Stimulated activated CD4-positive, alpha-beta T cell treated with anti-CD3 and anti-CD28 coated beads, Interleukin-4, amount 100 ng/mL, for 4 hours (primary cell): ENCODE data around the gene SYCE1L.
"Not testable (repeated sequence)": the region's sequence is repeated elsewhere in the genome, so short reads cannot be mapped to it uniquely, and the experiment has no call there.

Experiments
- DNase-seq, 2 experiments: peaks; one replicate each; pipeline ENCODE4 v3.0.0-alpha.2; 2020

SYCE1L gene

DNA sequence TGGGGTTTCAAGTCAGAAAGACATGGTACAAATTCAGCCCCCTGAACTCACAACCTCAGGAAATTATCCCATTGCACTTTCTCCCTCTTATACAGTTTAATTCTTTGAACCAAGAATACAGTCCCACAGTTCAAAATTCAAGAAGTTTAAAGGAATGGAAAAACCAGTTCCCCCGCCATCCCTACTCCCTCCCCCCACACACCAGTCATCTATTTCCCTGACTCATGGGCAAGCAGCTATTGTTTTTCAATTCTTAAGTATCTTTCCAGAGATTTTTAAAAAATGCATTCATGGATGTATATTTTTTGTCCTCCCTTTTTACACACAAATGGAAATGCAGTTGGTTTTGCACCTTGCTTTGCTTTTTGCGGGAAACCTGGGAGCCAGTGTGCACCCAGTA is 7.3 kb downstream of the SYCE1L start:
- no peak for DNase-seq

DNA sequence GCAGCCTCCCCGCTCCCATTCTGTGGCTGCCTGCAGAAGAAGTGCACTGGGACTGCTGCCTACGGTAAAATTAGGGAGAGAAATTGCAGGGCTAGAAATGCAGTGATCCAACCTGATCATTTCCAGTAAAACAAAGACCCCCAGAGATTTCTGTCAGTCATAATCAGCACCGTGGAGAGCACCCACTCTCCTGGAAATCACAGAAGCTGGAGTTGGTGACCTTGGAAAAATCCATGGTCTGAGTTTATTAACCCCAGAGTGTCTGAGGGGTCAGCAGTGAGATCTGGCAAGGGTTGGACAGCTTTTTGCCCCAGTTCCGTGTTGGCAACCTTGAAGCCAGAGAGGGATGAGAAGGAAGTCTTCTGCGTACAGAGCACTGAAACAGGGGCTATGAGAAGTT is 7.8 kb downstream of the SYCE1L start:
- no peak for DNase-seq

GRCh38 chr16:77208382-77208781 is 9.2 kb downstream of the SYCE1L start:
- no peak for DNase-seq

GRCh38 chr16:77211880-77212740 is 12.9 kb downstream of the SYCE1L start:
- DNase-seq, result peak; percentile 71 to 86

DNA sequence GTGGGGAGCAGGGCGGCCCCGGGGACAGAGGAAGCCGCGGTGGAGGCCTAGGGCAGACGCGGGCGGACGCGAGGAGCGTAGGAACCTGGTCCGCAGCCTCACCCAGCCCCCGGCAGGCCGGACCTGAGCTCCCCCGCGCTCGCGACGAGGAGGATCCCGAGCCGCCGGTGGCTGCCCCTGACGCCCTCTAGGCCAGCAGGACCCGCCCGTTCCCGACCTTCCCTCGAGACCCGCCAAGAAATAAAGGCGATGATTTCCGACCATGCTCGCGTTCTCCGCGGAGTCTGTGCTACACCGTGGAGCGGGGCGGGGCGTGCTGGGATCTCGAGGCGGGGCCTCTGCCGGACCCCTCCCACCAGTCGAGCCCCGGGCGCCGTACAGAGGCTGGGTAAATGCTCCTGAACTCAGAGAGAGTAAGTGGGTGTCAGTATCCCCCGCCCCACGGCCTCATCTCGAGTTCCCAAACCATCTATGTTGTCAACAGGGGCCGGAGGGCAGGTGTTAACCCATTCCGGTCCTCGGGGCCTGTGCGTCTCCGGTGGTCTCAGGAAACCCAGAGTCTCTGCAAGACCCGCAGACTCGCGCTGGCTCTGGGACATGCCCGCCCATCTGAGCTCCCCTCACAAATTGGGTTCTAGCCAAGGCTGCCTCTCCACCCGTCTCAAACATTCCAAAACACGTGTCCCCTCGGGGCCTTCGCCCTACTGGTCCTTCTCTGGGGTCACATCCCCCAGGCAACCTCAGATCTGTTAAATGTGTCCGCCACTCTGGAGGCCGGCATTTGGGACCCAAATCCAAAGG is 13.7 kb downstream of the SYCE1L start:
- peak; percentile 71 to 73 for DNase-seq

GRCh38 chr16:77213542-77214106 is 14.4 kb downstream of the SYCE1L start:
- DNase-seq, result no peak

DNA sequence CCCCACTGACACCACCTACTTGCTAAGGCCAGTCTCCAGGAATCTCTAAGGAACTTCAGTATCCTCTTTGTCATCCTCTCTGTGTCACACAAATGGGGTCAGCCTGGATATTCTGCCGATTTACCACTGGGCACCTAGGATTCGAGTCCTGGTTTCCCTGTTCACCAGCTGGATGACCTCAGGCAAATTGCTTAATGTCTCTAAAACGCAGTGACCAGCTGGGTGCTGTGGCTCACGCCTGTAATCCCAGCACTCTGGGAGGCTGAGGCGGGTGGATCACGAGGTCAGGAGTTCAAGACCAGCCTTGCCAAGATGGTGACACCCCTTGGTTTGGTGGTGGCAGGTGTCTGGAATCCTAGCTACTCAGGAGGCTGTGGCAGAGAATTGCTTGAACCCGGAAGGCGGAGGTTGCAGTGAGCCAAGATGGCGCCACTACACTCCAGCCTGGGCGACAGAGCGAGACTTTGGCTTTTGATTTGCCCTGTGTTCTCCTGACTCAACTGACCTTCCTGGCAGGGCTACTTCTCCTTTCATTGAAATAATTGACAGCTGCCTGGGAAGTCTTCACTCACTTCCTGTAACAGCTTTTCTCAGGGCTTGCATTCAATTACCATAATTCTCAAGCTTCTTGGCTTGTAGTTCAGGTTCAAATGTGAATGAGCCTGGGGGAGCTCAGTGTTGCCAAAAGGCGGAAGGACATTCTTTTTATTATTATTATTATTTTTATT is 15.4 kb downstream of the SYCE1L start:
- no peak for DNase-seq

DNA sequence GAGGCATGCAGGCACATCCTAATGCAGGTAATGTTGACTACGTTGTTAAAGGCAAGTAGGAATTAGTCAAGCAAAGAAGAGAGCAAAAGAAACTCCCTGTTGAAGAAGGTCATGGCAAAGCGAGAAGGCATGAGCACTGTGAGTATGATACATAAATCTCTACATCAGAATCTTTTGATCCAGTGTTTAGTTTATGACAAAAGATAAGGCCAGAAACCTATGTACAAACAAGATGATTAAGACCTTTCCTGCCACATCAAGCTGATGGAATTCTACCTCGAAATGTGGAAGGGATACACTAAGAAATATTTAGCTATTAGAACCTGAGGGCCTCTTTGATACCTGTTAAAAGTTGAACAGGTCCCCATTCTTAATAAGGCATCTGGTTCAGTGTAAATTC is 20.2 kb downstream of the SYCE1L start:
- no peak for DNase-seq

DNA sequence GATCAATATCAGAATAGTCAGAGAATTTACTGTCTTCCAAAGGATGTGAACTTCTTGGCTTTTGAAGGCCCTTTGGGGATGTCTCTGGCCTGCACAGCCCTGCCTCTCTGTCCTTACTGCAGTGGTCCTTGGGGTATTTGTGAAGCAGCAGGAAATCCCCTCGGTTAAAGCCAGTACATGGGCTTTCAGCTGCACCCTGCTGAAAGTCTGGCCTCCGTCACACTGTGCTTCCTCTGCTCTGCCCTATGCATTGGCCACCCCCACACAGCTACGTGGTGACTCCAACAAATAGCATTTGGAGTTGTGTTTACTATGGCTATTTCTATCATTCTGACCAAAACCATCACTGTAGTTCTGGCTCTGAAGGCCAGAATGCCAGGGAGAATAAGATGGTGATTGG is 21.2 kb downstream of the SYCE1L start:
- DNase-seq, result no peak

GRCh38 chr16:77221482-77221881 is 22.3 kb downstream of the SYCE1L start:
- DNase-seq, result no peak

- DNase-seq, result peak in 1 of 2 experiments; percentile 17
Observed at GRCh38 chr16:77223184-77223583, 24.0 kb downstream of the SYCE1L start.

DNA sequence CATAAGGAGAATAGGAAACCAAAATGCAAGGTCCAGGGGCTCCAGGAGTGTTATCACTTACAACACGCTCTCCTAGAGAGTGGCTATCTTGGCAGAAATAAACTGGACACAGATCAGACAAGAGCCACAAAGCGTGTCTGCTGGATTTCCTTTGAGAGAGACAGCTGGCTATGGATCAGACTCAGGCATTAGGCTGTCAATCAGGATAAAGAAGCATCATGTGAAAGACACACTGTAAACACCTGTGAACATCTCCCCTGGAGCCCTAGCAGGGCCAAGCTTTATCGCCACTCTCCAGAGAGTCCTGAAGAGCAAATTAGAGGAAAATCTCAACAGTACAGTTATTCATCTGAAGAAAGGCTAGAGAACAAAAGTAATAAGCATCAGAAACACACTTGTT is 26.0 kb downstream of the SYCE1L start:
- DNase-seq, result no peak

DNA sequence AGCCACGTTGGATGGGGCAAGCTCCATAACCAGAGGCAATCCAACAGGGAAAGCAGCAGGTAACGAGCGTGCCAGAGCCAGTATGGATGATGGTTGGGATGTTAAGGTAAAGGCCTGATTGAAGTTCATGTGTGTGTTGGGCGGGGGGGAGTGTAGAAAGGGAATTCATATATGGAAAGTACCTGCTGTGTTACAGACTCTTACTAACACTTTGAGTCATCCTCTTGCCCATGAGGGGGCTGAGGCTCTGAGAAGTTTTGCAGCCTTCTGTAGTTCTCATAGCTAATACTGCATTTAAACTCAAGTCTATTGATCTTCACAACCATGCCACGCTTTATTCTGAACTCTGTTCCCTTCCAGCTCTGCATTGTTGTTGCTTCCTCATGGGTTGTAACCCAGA is 28.5 kb downstream of the SYCE1L start:
- no peak for DNase-seq

DNA sequence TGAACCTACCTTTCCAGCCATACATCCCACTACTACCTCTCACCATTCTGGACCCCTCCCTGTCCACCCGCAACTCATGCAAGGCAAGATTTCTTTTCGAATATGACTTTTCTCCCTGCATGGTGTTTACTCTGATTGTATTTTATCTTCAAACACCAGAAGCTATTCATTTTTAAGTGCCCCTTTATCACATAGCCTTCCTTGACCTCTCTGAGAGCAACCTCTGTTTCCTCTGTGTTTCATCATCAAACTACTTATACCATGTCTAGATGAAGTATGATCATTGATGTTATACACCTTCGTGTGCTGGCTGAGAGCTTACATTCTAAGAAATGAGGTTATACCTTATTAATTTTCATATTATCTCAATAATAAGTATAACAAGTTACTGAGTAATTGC is 31.8 kb downstream of the SYCE1L start:
- DNase-seq, result no peak

GRCh38 chr16:77233799-77234519 is 34.8 kb downstream of the SYCE1L start:
- DNase-seq, result no peak

DNA sequence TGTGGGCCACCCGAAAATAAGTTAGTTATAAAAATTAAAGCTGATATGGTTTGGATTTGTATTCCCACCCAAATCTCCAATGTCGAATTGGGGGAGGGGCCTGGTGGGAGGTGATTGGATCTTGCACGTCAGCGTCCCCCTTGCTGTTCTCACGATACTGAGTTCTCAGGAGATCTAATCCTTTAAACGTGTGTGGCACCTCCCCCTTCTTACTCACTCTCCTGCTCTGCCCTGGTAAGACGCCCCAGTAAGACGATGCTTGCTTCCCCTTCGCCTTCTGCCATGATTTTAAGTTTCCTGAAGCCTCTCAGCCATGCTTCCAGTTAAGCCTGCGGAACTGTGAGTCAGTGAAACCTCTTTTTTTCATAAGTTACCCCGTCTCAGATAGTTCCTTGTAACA is 35.4 kb downstream of the SYCE1L start:
- DNase-seq, result no peak

DNA sequence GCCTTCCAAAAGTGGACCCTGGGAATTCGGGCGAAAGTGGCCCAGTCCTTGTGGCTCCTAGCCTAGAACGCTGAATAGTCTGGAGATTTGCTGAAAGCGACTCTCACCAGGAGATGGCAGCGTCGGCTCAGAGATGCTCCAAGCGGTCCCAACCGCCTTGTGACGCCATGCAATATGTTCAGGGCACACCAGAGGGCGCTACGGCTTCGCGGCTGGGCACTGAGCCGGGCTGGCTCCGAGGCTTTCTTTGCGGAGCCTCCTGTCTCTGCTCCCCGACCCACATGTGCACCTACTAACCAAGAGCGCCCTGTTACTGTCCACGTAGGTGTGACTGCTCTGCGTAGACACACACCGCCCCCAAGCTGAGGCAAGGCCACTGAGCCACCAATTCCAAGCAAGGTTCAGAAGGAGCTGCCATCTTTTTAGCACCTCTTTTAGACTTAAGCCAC is 36.9 kb downstream of the SYCE1L start:
- DNase-seq, result peak; percentile 80 to 86

- DNase-seq, result no peak
Observed at GRCh38 chr16:77238593-77238992, 39.4 kb downstream of the SYCE1L start.

DNA sequence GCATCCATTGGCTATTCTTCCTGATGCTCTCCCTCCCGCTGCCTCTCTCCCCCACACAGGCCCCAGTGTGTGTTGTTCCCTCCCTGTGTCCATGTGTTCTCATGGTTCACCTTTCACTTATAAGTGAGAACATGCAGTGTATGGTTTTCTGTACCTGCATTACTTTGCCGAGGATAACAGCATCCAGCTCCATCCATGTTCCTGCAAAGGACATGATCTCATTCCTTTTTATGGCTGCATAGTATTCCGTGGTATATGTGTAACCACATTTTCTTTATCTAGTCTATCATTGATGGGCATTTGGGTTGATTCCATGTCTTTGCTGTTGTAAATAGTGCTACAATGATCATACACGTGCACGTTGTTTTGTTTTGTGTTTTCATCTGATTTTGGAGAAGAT is 43.3 kb downstream of the SYCE1L start:
- DNase-seq, result not testable (repeated sequence)

DNA sequence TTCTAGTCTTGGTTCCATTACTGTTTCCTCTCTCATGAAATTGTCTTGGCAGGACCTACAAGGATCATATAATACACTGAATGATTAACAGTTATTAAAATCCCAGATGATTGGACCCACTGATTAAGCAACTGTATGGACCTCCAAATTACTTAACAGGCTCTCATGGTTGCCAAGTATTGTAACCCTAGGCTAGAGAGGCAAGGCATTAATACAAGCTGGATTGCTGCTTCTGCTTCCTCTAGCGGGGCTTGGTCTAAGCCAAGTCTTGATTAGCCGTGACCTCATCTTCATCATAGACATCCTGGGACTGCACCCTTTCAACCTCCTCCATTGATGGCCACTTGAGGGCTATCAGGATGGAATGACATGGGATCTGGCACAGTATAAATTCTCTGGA is 46.9 kb downstream of the SYCE1L start:
- no peak for DNase-seq

DNA sequence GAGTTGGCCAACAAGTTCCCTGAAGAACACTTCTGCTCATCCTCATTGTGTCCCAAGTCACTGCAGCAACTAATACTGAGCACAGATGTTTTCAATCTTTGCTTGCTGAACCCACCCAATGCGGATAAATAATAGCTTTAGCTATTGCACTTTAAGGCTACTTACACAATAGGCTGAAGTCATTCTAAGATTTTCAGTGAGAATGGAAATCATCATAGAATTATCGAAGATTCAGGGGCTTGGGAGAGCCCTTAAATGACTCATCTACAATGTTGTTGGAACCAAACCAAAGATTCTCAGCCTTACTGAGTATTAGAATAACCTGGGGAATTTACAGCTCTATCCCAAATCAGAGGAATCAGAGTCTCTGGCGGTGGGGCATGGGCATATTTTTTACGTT is 51.2 kb downstream of the SYCE1L start:
- DNase-seq, result no peak
